ENCODE data around the gene GPC6. TPM values are rescaled to one million over a fixed set of nuclear protein-coding genes. Genes with fewer than 3 reads are reported as not detected.

The GPC6 gene
- polyA plus RNA-seq, 1 donor from 2014 or later = 9.0 TPM

DNA sequence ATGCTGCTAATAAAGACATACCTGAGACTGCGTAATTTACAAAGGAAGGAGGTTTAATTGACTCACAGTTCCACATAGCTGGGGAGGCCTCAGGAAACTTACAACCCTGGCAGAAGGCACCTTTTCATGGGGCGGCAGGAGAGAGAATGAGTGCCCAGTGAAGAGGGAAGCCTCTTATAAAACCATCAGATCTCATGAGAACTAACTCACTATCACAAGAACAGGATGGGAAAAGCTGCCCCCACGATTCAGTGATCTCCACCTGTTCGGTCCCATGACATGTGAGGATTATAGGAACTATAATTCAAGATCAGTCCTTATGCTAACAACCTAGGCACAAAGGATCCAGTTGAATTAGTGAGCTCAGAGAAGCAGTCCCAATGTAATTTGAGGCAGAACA is 59.4 kb downstream of the GPC6 start:
- no peak overlapping the region for H2AFZ ChIP-seq (ENCODE audit: low read depth, low read length)
- no peaks in the 10 kb centered on the region for H3K9me2 ChIP-seq (ENCODE audit: insufficient read depth, low read length)
- H3K9ac ChIP-seq (ENCODE audit: low read length) = no peak overlapping the region
- H3K4me2 ChIP-seq (ENCODE audit: low read length) = no peak overlapping the region
- no peak for TF ChIP-seq EP300 (conservative IDR thresholded peaks at IDR 0.05; ENCODE audit: poor library complexity, severe bottlenecking)
- TF ChIP-seq, protein P1, sequence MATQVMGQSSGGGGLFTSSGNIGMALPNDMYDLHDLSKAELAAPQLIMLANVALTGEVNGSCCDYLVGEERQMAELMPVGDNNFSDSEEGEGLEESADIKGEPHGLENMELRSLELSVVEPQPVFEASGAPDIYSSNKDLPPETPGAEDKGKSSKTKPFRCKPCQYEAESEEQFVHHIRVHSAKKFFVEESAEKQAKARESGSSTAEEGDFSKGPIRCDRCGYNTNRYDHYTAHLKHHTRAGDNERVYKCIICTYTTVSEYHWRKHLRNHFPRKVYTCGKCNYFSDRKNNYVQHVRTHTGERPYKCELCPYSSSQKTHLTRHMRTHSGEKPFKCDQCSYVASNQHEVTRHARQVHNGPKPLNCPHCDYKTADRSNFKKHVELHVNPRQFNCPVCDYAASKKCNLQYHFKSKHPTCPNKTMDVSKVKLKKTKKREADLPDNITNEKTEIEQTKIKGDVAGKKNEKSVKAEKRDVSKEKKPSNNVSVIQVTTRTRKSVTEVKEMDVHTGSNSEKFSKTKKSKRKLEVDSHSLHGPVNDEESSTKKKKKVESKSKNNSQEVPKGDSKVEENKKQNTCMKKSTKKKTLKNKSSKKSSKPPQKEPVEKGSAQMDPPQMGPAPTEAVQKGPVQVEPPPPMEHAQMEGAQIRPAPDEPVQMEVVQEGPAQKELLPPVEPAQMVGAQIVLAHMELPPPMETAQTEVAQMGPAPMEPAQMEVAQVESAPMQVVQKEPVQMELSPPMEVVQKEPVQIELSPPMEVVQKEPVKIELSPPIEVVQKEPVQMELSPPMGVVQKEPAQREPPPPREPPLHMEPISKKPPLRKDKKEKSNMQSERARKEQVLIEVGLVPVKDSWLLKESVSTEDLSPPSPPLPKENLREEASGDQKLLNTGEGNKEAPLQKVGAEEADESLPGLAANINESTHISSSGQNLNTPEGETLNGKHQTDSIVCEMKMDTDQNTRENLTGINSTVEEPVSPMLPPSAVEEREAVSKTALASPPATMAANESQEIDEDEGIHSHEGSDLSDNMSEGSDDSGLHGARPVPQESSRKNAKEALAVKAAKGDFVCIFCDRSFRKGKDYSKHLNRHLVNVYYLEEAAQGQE (IDR thresholded peaks at IDR 0.05; ENCODE audit: borderline replicate concordance) = no peak
- TF ChIP-seq MXI1 (conservative IDR thresholded peaks at IDR 0.05; ENCODE audit: poor library complexity, severe bottlenecking) = no peak
- TF ChIP-seq, protein P2, sequence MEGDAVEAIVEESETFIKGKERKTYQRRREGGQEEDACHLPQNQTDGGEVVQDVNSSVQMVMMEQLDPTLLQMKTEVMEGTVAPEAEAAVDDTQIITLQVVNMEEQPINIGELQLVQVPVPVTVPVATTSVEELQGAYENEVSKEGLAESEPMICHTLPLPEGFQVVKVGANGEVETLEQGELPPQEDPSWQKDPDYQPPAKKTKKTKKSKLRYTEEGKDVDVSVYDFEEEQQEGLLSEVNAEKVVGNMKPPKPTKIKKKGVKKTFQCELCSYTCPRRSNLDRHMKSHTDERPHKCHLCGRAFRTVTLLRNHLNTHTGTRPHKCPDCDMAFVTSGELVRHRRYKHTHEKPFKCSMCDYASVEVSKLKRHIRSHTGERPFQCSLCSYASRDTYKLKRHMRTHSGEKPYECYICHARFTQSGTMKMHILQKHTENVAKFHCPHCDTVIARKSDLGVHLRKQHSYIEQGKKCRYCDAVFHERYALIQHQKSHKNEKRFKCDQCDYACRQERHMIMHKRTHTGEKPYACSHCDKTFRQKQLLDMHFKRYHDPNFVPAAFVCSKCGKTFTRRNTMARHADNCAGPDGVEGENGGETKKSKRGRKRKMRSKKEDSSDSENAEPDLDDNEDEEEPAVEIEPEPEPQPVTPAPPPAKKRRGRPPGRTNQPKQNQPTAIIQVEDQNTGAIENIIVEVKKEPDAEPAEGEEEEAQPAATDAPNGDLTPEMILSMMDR (IDR thresholded peaks at IDR 0.05; ENCODE audit: poor library complexity, severe bottlenecking) = no peak
- H3K36me3 ChIP-seq (ENCODE audit: insufficient read depth, low read length) = no peaks in the 10 kb centered on the region
- H3K27ac ChIP-seq (ENCODE audit: low read length) = no peak overlapping the region
- no peaks in the 10 kb centered on the region for H3F3A ChIP-seq (ENCODE audit: insufficient read depth, low read length, poor library complexity, severe bottlenecking)
- no peaks in the 10 kb centered on the region for H3K9me3 ChIP-seq (ENCODE audit: low read length)
- no peaks in the 10 kb centered on the region for H4K20me1 ChIP-seq (ENCODE audit: insufficient read depth)
- no peaks in the 10 kb centered on the region for H3K27me3 ChIP-seq (ENCODE audit: insufficient read depth, low read depth, low read length)
- H3K79me2 ChIP-seq (replicated peaks; ENCODE audit: insufficient read depth, low read length) = no peaks in the 10 kb centered on the region
- no peak overlapping the region for H3K4me3 ChIP-seq (ENCODE audit: low read length)

DNA sequence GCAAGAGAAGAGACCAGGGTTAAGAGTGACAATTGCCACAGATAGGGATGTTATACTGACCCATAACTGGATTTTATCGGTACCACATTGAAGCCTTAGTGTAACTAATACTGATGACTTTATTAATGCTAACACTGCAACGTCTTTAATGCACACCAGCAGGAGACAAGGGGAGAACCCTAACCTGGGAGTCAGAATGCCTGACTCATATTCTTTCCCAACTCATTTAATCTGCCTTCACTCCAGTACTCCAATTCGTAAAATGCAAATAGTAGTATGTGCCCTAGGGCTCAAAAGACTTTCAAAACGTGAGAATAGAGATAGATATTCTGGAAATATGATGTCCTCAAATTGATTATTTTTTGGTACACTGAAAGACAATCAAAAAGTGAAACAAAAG is 62.4 kb downstream of the GPC6 start:
- H2AFZ ChIP-seq (ENCODE audit: low read depth, low read length) = no peak overlapping the region
- no peak overlapping the region for H3K4me3 ChIP-seq (ENCODE audit: low read length)
- no peak overlapping the region for H3K9ac ChIP-seq (ENCODE audit: low read length)
- no peak overlapping the region for H3K4me2 ChIP-seq (ENCODE audit: low read length)
- H3F3A ChIP-seq (ENCODE audit: insufficient read depth, low read length, poor library complexity, severe bottlenecking) = no peaks in the 10 kb centered on the region
- no peaks in the 10 kb centered on the region for H3K9me2 ChIP-seq (ENCODE audit: insufficient read depth, low read length)
- TF ChIP-seq TAF1 (IDR thresholded peaks at IDR 0.05; ENCODE audit: low read depth) (no peak), MXI1 (conservative IDR thresholded peaks at IDR 0.05; ENCODE audit: poor library complexity, severe bottlenecking) (no peak), RAD21 (conservative IDR thresholded peaks at IDR 0.05) (no peak), EP300 (conservative IDR thresholded peaks at IDR 0.05; ENCODE audit: poor library complexity, severe bottlenecking) (no peak), SMC3 (conservative IDR thresholded peaks at IDR 0.05; ENCODE audit: poor library complexity) (no peak), POLR2AphosphoS5 (IDR thresholded peaks at IDR 0.05) (no peak), EZH2 (IDR thresholded peaks at IDR 0.05; ENCODE audit: borderline replicate concordance, insufficient read depth, low read length, poor library complexity, severe bottlenecking) (no peak)
- TF ChIP-seq, protein P1 (IDR thresholded peaks at IDR 0.05; ENCODE audit: borderline replicate concordance) = no peak
- TF ChIP-seq, protein P2 (IDR thresholded peaks at IDR 0.05; ENCODE audit: poor library complexity, severe bottlenecking) = no peak
- H3K79me2 ChIP-seq (replicated peaks; ENCODE audit: insufficient read depth, low read length) = peaks cover 6% of the 10 kb centered on the region
- no peak overlapping the region for H3K27ac ChIP-seq (ENCODE audit: low read length)
- H3K36me3 ChIP-seq (ENCODE audit: insufficient read depth, low read length) = no peaks in the 10 kb centered on the region
- no peaks in the 10 kb centered on the region for H3K9me3 ChIP-seq (ENCODE audit: low read length)
- no peaks in the 10 kb centered on the region for H3K27me3 ChIP-seq (ENCODE audit: insufficient read depth, low read depth, low read length)
- H4K20me1 ChIP-seq (ENCODE audit: insufficient read depth) = no peaks in the 10 kb centered on the region

Data from neural cell (in vitro differentiated cells).